NCI-H1930 (cell line): ENCODE measurements around the gene TRIM75.
"Not testable (repeated sequence)": the region's sequence is repeated elsewhere in the genome, so short reads cannot be mapped to it uniquely, and the experiment has no call there.

ENCODE experiments used
- DNase-seq, 2 experiments: peaks; one replicate each; lab custom pipeline; 2025; lab: John Stamatoyannopoulos, UW

Gene TRIM75

DNA sequence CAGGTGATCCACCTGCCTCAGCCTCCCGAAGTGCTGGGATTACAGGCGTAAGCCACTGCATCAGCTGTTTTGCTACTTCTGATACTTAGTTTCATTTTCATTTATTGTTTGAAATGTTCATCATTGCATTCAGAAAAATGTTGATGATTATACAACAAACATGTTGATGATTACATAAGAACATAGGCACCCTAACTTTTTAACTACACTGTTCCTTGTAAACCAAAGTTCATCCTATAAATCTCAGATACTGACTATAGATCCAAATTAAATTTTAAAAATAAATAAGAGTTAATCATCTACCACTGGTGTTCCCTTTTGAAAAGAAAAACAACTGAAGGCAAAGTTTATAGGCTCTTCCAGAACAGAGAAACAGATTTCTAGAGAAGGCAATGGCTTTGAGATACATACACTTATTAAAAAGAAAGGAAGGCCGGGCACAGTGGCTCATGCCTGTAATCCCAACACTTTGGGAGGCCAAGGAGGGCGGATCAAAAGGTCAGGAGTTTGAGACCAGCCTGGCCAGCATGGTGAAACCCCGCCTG lies 23.4 kb downstream of the TRIM75 start:
- no peak for DNase-seq

DNA sequence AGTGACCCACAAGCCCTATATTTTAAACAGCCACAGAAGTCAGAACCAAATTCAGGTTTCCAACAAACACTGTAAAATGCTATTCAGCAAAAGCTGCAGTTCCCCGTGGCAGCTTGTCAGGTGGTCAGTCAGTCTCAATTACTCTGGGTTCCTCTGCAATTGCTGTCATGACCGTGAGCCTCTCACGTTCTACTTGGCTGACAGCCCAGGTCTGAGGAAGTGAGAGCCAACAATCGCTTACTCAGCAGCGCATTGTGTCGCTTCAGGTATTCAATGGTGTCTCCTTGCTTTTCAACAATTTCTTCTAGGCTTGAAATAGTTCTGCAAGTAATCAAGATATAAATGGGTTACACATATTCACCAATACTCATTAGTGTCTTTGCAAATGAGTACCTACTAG lies 25.8 kb downstream of the TRIM75 start:
- DNase-seq: no peak

DNA sequence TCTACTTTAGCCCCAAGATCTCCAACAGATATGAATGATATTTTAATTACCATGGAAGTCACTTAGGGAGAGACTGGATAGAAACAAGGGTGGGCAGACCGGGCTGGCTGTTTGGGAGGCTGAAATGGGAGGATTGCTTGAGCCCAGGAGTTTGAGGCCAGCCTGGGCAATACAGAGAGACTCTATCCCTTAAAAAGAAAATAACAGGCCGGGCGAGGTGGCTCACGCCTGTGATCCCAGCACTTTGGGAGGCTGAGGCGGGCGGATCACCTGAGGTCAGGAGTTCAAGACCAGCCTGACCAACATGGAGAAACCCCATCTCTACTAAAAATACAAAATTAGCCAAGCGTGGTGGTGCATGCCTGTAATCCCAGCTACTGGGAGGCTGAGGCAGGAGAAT lies 31.1 kb downstream of the TRIM75 start:
- not testable (repeated sequence) for DNase-seq

DNA sequence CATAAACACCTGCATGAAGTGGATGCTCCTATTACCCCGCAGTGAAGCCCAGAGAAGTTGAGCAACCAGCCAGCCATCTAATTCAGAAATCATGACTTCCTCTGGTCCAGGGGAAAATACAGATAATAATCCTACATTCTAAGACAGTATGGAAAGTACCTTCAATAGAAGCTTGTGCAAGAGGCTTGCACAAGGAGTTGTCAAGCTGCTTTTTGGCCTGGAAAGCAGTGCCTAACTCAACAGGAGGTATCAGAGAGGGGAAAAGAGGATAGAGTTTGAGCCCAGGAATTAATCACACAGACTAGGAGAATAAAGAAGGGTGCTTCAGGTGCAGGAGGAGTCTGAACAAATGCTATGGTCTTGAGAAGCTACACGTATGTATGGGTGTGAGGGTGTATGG lies 32.3 kb downstream of the TRIM75 start:
- DNase-seq: no peak

DNA sequence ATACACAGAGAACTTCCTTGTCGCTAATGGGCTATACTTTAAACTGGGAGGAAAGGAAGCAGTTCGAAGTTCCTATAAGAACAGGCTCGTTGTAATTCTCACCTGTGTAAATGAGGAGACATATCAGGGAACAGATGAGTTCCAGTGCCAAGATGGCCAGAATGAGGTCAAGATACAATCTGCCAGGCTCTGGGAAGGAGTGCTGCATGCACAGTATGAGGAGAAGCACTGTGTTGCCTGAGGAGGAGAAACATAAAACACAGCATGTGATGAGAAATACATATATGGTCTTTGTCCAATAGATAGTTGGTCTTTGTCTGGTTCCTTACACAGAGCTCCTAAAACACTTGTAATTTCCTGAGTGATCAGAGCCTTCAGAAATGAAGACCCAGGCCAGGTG lies 34.7 kb downstream of the TRIM75 start:
- DNase-seq: no peak

DNA sequence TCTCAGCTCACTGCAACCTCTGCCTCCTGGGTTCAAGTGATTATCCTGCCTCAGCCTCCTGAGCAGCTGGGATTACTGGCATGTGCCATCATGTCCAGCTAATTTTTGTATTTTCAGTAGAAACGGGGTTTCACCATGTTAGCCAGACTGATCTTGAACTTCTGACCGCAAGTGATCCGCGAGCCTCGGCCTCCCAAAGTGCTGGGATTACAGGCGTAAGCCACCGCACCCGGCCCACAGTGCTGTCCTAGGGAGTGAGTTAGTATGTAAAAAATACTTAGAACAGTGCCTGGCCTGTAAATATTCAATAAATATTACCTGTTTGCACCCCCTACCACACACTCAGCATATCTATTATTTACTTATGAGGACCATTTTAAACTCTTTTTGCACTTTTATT lies 38.5 kb downstream of the TRIM75 start:
- DNase-seq: not testable (repeated sequence)

DNA sequence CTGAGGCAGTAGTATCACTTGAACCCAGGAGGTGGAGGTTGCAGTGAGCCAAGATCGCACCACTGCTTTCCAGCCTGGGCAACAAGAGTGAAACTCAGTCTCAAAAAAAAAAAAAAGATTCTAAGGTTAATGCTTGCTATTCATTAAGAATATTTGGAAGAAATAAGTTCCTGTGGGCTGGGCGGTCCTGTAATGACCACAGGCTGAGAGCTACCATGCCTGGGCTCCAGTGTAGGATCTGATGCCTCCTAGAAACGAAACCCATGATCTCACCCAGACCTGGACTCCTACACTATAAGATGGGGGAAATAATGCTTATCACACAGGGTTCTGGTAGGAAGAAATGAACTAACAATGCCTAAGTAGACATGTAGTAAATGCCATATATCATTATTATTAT lies 41.2 kb downstream of the TRIM75 start:
- DNase-seq: no peak

DNA sequence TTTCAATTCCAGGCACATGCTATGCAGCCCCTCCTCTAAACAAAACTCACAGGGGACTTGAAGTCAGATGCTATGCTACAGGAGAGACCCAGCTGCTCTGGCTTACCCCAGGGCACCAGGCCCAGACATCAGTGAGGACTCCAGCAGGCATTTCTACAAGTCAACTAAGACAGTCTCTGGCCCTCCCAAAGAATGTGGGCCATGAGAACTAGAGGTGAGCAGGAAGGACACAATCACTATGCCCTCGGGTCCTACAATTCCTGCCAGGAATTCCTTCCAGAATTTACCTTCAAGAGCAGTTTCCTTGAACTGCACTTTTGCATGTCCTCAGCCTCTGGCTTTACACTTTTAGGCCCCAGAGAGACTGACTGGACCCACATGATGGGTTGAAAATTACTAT lies 41.6 kb downstream of the TRIM75 start:
- no peak for DNase-seq

DNA sequence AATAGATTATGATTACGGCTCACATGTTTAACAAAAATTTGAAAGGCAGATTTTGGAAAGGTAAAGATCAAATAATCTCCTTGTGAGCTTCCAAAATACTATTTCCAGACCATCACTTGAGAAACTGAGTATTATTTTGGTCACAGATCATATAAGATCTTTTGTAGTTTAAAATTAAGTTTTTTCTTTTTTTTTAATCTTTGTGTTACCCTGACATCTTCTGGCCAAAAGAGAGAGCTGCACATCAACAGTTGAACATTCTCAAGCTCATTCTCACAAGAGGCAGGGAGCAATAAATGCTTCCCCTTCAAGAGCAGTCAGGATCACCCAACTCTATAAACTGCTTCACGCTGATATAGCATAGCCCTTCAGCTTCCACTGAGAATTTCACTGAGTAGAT lies 43.1 kb downstream of the TRIM75 start:
- DNase-seq: no peak

DNA sequence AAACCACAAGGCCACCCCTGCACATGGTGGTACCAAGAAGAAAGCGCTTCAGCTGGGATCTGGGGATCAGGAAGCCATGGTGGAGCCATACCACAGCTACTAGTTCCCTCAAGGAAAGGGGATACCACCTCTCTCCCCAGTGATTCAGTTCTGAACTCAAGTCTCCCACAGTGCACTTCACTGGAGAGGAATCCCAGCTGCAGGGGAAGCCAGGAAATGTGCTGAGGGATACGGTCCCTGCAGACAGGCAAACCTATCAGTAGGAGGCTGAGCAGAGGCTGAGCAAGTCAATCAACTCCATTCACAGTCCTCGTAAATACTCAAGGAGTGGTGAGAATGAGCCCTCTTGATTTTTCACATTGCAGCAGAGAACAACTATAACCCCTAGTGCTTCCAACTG lies 48.0 kb downstream of the TRIM75 start:
- DNase-seq: no peak

DNA sequence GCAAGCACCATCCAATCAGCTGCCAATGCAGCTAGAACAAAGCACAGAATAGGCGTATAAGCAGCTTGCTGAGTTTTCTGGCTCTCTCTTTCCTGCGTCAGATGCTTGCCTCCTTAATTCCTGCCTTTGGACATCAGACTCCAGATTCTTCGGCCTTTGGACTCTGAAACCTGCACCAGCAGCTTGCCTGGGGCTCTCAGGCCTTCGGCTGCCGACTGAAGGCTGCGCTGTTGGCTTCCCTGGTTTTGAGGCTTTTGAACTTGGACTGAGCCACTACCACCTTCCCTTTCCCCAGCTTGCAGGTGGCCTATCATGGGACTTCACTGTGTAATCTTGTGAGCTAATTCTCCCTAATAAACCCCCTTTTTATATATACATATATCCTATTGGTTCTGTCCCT lies 52.9 kb downstream of the TRIM75 start:
- no peak for DNase-seq
